Measurements from ENCODE around the gene ONECUT1.
A peak's percentile ranks its signal among the peaks of the same experiment; 100 is the strongest.

Gene ONECUT1

DNA sequence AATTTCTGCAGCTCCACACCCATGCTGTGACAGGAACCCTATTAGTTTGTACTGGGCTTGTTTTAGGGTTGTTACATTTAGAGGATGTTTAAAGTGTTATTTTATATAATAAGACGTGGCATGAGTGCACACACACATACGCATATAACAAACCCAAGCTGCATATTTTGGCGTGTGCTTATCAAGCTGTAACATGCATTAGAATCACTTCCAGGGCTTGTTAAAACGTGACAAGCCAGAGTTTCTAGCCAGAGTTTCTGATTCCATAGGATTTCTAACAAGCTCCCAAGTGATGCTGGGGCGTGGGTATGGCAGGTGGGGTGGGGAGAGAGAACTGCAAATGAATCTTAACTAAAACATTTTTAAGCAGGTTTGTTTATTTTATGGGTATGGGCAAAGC lies 17.4 kb downstream of the ONECUT1 start:
- H3K4me3 ChIP-seq (replicated peaks; ENCODE audit: low read depth, low read length) = no peak overlapping the region
- TF ChIP-seq, protein P1, sequence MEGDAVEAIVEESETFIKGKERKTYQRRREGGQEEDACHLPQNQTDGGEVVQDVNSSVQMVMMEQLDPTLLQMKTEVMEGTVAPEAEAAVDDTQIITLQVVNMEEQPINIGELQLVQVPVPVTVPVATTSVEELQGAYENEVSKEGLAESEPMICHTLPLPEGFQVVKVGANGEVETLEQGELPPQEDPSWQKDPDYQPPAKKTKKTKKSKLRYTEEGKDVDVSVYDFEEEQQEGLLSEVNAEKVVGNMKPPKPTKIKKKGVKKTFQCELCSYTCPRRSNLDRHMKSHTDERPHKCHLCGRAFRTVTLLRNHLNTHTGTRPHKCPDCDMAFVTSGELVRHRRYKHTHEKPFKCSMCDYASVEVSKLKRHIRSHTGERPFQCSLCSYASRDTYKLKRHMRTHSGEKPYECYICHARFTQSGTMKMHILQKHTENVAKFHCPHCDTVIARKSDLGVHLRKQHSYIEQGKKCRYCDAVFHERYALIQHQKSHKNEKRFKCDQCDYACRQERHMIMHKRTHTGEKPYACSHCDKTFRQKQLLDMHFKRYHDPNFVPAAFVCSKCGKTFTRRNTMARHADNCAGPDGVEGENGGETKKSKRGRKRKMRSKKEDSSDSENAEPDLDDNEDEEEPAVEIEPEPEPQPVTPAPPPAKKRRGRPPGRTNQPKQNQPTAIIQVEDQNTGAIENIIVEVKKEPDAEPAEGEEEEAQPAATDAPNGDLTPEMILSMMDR (IDR thresholded peaks at IDR 0.05; ENCODE audit: low read length, missing control alignments) = no peak
- DNase-seq (ENCODE audit: low read depth) = no peak

DNA sequence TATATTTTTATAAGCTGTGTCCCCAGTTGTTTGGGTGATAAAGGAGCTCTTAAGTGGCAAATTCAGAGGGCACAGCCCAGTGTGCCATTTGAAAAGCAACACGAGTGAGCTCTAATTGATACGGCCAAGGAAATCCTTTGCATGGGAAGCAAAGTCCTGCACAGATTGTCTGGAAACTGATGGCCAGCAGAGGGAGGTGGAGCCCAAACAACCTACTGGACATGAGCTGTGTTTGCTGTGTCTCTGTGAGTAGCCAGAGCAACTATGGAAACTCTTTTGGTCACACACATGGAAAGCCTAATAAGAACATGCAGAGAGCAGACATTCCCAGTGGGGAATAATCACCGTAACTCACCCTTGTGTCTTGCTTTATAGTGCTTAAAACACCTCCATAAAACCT lies 24.4 kb downstream of the ONECUT1 start:
- TF ChIP-seq, protein P1 (IDR thresholded peaks at IDR 0.05; ENCODE audit: low read length, missing control alignments) = peak; percentile 29
- DNase-seq (ENCODE audit: low read depth) = peak; percentile 11
- H3K4me3 ChIP-seq (replicated peaks; ENCODE audit: low read depth, low read length) = no peak overlapping the region

DNA sequence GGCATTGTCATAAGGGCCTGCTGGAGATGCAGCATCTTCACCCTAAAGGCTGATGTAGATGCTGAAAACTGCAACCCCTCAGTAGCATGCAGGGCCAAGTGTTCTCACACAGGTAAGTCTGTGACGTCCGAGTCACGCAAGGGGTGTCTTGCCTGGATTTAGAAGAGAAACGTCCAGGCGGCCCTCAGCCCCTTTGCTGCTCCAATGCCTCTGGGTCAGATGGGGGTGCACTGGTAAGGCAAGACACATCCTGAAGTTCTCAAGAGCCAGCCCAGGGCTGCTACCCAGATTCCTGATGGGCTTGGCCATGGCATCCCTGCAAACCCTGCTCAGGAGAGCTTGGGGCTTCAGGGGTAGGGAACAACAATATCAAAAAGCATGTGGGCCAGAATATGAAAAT lies 25.4 kb downstream of the ONECUT1 start:
- TF ChIP-seq, protein P1 (IDR thresholded peaks at IDR 0.05; ENCODE audit: low read length, missing control alignments) = no peak
- no peak overlapping the region for H3K4me3 ChIP-seq (replicated peaks; ENCODE audit: low read depth, low read length)
- DNase-seq (ENCODE audit: low read depth) = no peak

- TF ChIP-seq, protein P1 (IDR thresholded peaks at IDR 0.05; ENCODE audit: low read length, missing control alignments) = no peak
- no peak for DNase-seq (ENCODE audit: low read depth)
- no peak overlapping the region for H3K4me3 ChIP-seq (replicated peaks; ENCODE audit: low read depth, low read length)
Measured at GRCh38 chr15:52762621-52763020, 27.5 kb downstream of the ONECUT1 start.

DNA sequence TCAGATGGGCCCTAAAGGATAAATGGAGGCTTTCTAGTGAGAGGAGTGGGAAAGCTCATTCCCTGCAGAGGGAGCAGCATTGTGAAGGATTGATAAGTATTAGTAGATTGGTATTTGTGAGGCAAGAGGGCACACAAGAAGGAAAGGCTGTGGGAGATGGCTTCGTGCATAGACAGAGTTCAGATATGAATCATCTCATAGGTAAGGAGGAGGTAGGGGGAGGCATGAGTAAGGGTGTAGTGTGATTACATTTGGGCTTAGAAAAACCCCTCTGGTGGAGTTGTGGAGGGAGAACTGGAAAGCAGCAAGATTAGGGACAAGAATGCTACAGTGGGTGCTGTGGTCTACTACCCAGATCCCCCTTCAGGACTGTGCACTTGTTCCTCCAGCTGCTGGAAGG lies 29.6 kb downstream of the ONECUT1 start:
- no peak overlapping the region for H3K4me3 ChIP-seq (replicated peaks; ENCODE audit: low read depth, low read length)
- TF ChIP-seq, protein P1 (IDR thresholded peaks at IDR 0.05; ENCODE audit: low read length, missing control alignments) = no peak
- DNase-seq (ENCODE audit: low read depth) = no peak

- H3K4me3 ChIP-seq (replicated peaks; ENCODE audit: low read depth, low read length) = no peak overlapping the region
- TF ChIP-seq, protein P1 (IDR thresholded peaks at IDR 0.05; ENCODE audit: low read length, missing control alignments) = no peak
- no peak for DNase-seq (ENCODE audit: low read depth)
Measured at GRCh38 chr15:52759969-52760368, 30.2 kb downstream of the ONECUT1 start.

DNA sequence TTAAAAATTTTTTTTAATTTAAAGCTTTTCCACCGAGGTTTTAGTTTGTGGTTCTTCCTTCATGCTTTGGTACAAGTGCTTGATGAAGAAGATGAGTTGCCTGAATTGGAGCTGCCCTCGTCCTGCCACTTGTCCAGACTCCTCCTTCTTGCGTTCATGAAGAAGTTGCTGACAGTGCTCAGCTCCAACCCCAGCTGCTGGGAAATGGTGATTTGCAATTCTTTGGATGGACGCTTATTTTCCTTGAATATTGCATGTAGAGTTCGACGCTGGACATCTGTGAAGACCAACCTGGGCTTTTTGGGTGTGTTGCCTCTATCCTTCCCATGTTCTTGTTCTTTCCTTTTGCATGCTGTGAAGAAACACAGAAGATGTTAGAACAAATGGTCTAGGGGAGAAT lies 32.6 kb downstream of the ONECUT1 start:
- DNase-seq (ENCODE audit: low read depth) = no peak
- TF ChIP-seq, protein P1 (IDR thresholded peaks at IDR 0.05; ENCODE audit: low read length, missing control alignments) = no peak
- H3K4me3 ChIP-seq (replicated peaks; ENCODE audit: low read depth, low read length) = no peak overlapping the region

Measured in fibroblast of pulmonary artery (primary cell).